Measurements from ENCODE around the gene NOA1.
"Not testable (repeated sequence)": the region's sequence is repeated elsewhere in the genome, so short reads cannot be mapped to it uniquely, and the experiment has no call there.

The NOA1 gene

DNA sequence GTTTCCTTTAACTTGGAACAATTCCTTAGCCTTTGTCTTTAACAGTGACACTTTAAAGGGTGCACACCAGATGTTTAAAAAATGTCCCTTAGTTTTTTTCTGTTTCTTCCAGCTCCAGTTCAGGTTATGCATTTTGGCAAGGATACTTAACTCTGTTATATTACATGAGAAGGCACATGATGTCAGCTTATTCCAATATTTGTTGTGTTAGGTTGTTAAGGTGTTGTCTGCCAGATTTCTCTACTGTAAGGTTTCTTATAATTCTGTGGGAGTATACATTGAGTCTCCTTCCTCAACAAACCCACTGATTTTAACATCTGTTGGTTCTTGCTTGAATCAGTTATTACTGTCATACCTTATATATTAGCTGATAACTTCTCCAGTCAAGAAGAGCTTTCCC lies 36.4 kb downstream of the NOA1 start:
- no peak overlapping the region for H3K23ac ChIP-seq (ENCODE audit: low read length in 2 of 2)
- H3K27me3 ChIP-seq (ENCODE audit: control insufficient read depth in 1 of 2, insufficient read depth in 1 of 2, low read length in 2 of 2) = no peaks in the 10 kb centered on the region
- no peak overlapping the region for H4K8ac ChIP-seq (ENCODE audit: low read length)
- no peak overlapping the region for H3K4me2 ChIP-seq (ENCODE audit: low read length, poor library complexity, severe bottlenecking)
- no peak for DNase-seq
- no peak overlapping the region for H3K4ac ChIP-seq (ENCODE audit: low read depth in 1 of 2, low read length in 2 of 2)
- peaks cover 2% of the 10 kb centered on the region for H3K79me1 ChIP-seq (replicated peaks; ENCODE audit: low read length, poor library complexity, severe bottlenecking)
- H3K9ac ChIP-seq (ENCODE audit: low read length) = no peak overlapping the region
- H3K36me3 ChIP-seq (ENCODE audit: control insufficient read depth in 1 of 2, insufficient read depth in 2 of 2, low read depth in 1 of 2, low read length in 2 of 2) = peaks cover 13 to 18% of the 10 kb centered on the region in 2 experiments
- no peak overlapping the region for H2BK12ac ChIP-seq (ENCODE audit: low read length in 2 of 2)
- H2BK15ac ChIP-seq (ENCODE audit: low read depth, poor library complexity, severe bottlenecking) = no peak overlapping the region
- no peak overlapping the region for H3K27ac ChIP-seq (ENCODE audit: low read length, poor library complexity, severe bottlenecking)
- no peak overlapping the region for H2BK5ac ChIP-seq (ENCODE audit: low read depth, low read length, poor library complexity, severe bottlenecking)
- H3K14ac ChIP-seq (ENCODE audit: low read length in 2 of 2) = no peak overlapping the region
- H2AFZ ChIP-seq (ENCODE audit: low read depth, low read length) = no peak overlapping the region
- H3K18ac ChIP-seq (ENCODE audit: low read depth in 1 of 2, low read length in 2 of 2) = no peak overlapping the region
- no peaks in the 10 kb centered on the region for H3K9me3 ChIP-seq (ENCODE audit: control insufficient read depth, low read length)
- H4K91ac ChIP-seq (ENCODE audit: low read length) = no peak overlapping the region
- peaks cover 7% of the 10 kb centered on the region for H3K4me1 ChIP-seq (ENCODE audit: control insufficient read depth, insufficient read depth, low read depth, low read length)
- H2AK5ac ChIP-seq (ENCODE audit: low read length, severe bottlenecking) = no peak overlapping the region
- H2BK120ac ChIP-seq (ENCODE audit: low read depth, low read length) = no peak overlapping the region
- no peak overlapping the region for H3K4me3 ChIP-seq (ENCODE audit: insufficient read depth in 1 of 2, low read depth in 1 of 2, low read length in 2 of 2)

DNA sequence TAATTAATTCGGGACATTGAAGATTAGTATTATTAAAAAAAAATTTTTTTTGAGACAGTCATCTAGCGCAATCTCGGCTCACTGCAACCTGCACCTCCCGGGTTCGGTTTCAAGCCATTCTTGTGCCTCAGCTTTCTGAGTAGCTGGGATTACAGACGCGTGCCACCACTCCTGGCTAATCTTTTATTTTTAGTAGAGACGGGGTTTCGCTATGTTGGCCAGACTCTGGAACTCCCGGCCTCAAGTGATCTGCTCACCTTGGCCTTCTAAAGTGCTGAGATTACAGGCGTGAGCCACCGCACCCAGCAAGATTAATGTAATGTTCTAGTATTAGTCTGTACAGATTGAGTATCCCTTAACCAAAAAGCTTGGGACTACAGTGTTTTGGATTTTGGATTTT lies 37.0 kb downstream of the NOA1 start:
- no peak overlapping the region for H2AFZ ChIP-seq (ENCODE audit: low read depth, low read length)
- 99% methylated on average over 12 of the region's 12 CpGs for WGBS

DNA sequence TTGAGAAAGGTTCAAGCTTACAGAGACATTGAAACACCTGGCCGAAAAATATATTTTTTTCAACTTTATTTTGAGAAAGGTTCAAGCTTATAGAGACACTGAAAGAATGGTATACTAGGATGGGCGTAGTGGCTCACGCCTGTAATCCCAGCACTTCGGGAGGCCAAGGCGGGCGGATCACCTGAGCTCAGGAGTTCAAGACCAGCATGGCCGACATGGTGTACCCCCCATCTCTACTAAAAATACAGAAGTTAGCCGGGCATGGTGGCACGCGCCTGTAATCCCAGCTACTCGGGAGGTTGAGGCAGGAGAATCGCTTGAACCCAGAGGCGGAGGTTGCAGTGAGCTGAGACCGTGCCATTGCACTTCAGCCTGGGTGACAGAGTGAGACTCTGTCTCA lies 37.6 kb downstream of the NOA1 start:
- 98% methylated on average over 12 of the region's 14 CpGs for WGBS
- H4K8ac ChIP-seq (ENCODE audit: low read length); H2BK120ac ChIP-seq (ENCODE audit: low read depth, low read length); H3K4me1 ChIP-seq (ENCODE audit: control insufficient read depth, insufficient read depth, low read depth, low read length); DNase-seq; H2BK15ac ChIP-seq (ENCODE audit: low read depth, poor library complexity, severe bottlenecking); H2AK5ac ChIP-seq (ENCODE audit: low read length, severe bottlenecking); H3K4ac ChIP-seq (ENCODE audit: low read depth in 1 of 2, low read length in 2 of 2); H3K79me1 ChIP-seq (replicated peaks; ENCODE audit: low read length, poor library complexity, severe bottlenecking); H3K27ac ChIP-seq (ENCODE audit: low read length, poor library complexity, severe bottlenecking); H4K91ac ChIP-seq (ENCODE audit: low read length); H3K23ac ChIP-seq (ENCODE audit: low read length in 2 of 2); H3K9ac ChIP-seq (ENCODE audit: low read length); H3K4me2 ChIP-seq (ENCODE audit: low read length, poor library complexity, severe bottlenecking); H2BK12ac ChIP-seq (ENCODE audit: low read length in 2 of 2); H2AFZ ChIP-seq (ENCODE audit: low read depth, low read length); H3K9me3 ChIP-seq (ENCODE audit: control insufficient read depth, low read length); H3K4me3 ChIP-seq (ENCODE audit: insufficient read depth in 1 of 2, low read depth in 1 of 2, low read length in 2 of 2); H2BK5ac ChIP-seq (ENCODE audit: low read depth, low read length, poor library complexity, severe bottlenecking); H3K18ac ChIP-seq (ENCODE audit: low read depth in 1 of 2, low read length in 2 of 2); H3K14ac ChIP-seq (ENCODE audit: low read length in 2 of 2); H3K27me3 ChIP-seq (ENCODE audit: control insufficient read depth in 1 of 2, insufficient read depth in 1 of 2, low read length in 2 of 2): not testable (repeated sequence)
- H3K36me3 ChIP-seq (ENCODE audit: control insufficient read depth in 1 of 2, insufficient read depth in 2 of 2, low read depth in 1 of 2, low read length in 2 of 2) = peaks cover 13 to 18% of the 10 kb centered on the region in 2 experiments

More for the DNA sequence above, 37.0 kb downstream of the NOA1 start:
- H3K4me2 ChIP-seq (ENCODE audit: low read length, poor library complexity, severe bottlenecking) = no peak overlapping the region
- H3K14ac ChIP-seq (ENCODE audit: low read length in 2 of 2) = no peak overlapping the region
- no peak overlapping the region for H2BK5ac ChIP-seq (ENCODE audit: low read depth, low read length, poor library complexity, severe bottlenecking)
- DNase-seq = no peak
- H2AK5ac ChIP-seq (ENCODE audit: low read length, severe bottlenecking) = no peak overlapping the region
- H2BK15ac ChIP-seq (ENCODE audit: low read depth, poor library complexity, severe bottlenecking) = no peak overlapping the region
- peaks cover 2% of the 10 kb centered on the region for H3K79me1 ChIP-seq (replicated peaks; ENCODE audit: low read length, poor library complexity, severe bottlenecking)
- H3K23ac ChIP-seq (ENCODE audit: low read length in 2 of 2) = no peak overlapping the region
- no peaks in the 10 kb centered on the region for H3K27me3 ChIP-seq (ENCODE audit: control insufficient read depth in 1 of 2, insufficient read depth in 1 of 2, low read length in 2 of 2)
- no peak overlapping the region for H4K8ac ChIP-seq (ENCODE audit: low read length)
- H3K27ac ChIP-seq (ENCODE audit: low read length, poor library complexity, severe bottlenecking) = no peak overlapping the region
- no peak overlapping the region for H3K18ac ChIP-seq (ENCODE audit: low read depth in 1 of 2, low read length in 2 of 2)
- no peak overlapping the region for H4K91ac ChIP-seq (ENCODE audit: low read length)
- H3K9me3 ChIP-seq (ENCODE audit: control insufficient read depth, low read length) = no peaks in the 10 kb centered on the region
- peaks cover 7% of the 10 kb centered on the region for H3K4me1 ChIP-seq (ENCODE audit: control insufficient read depth, insufficient read depth, low read depth, low read length)
- H3K9ac ChIP-seq (ENCODE audit: low read length) = no peak overlapping the region
- H2BK120ac ChIP-seq (ENCODE audit: low read depth, low read length) = no peak overlapping the region
- no peak overlapping the region for H2BK12ac ChIP-seq (ENCODE audit: low read length in 2 of 2)
- H3K4ac ChIP-seq (ENCODE audit: low read depth in 1 of 2, low read length in 2 of 2) = no peak overlapping the region
- H3K36me3 ChIP-seq (ENCODE audit: control insufficient read depth in 1 of 2, insufficient read depth in 2 of 2, low read depth in 1 of 2, low read length in 2 of 2) = peaks cover 13 to 18% of the 10 kb centered on the region in 2 experiments
- H3K4me3 ChIP-seq (ENCODE audit: insufficient read depth in 1 of 2, low read depth in 1 of 2, low read length in 2 of 2) = no peak overlapping the region

DNA sequence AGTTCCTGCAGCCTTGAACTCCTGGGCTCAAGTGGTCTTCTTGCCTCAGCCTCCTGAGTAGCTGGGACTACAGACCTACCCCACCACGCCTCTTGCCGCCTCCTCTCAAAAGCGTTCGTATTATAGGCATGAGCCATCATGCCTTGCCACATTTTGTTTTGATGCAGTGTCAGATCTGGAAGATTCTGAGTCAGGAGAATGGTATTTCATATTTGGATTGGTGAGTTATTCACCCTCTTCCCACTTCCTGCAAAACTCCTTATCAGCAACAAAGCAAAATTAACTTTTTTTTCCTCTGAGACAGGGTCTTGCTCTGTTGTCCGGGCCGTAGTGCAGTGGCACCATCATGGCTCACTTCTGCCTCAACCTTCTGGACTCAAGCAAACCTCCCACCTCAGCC lies 40.1 kb downstream of the NOA1 start:
- no peak overlapping the region for H2BK120ac ChIP-seq (ENCODE audit: low read depth, low read length)
- H3K36me3 ChIP-seq (ENCODE audit: control insufficient read depth in 1 of 2, insufficient read depth in 2 of 2, low read depth in 1 of 2, low read length in 2 of 2) = peaks cover 18 to 26% of the 10 kb centered on the region in 2 experiments
- H2BK12ac ChIP-seq (ENCODE audit: low read length in 2 of 2) = no peak overlapping the region
- no peak overlapping the region for H2BK5ac ChIP-seq (ENCODE audit: low read depth, low read length, poor library complexity, severe bottlenecking)
- H3K14ac ChIP-seq (ENCODE audit: low read length in 2 of 2) = no peak overlapping the region
- no peak overlapping the region for H3K4me3 ChIP-seq (ENCODE audit: insufficient read depth in 1 of 2, low read depth in 1 of 2, low read length in 2 of 2)
- H3K9me3 ChIP-seq (ENCODE audit: control insufficient read depth, low read length) = no peaks in the 10 kb centered on the region
- peaks cover 7% of the 10 kb centered on the region for H3K4me1 ChIP-seq (ENCODE audit: control insufficient read depth, insufficient read depth, low read depth, low read length)
- H4K91ac ChIP-seq (ENCODE audit: low read length) = no peak overlapping the region
- WGBS = 59% methylated on average over 2 of the region's 6 CpGs
- H3K18ac ChIP-seq (ENCODE audit: low read depth in 1 of 2, low read length in 2 of 2) = no peak overlapping the region
- no peak overlapping the region for H2AK5ac ChIP-seq (ENCODE audit: low read length, severe bottlenecking)
- no peak overlapping the region for H3K23ac ChIP-seq (ENCODE audit: low read length in 2 of 2)
- peaks cover 4% of the 10 kb centered on the region for H3K79me1 ChIP-seq (replicated peaks; ENCODE audit: low read length, poor library complexity, severe bottlenecking)
- H3K4me2 ChIP-seq (ENCODE audit: low read length, poor library complexity, severe bottlenecking) = no peak overlapping the region
- H3K27me3 ChIP-seq (ENCODE audit: control insufficient read depth in 1 of 2, insufficient read depth in 1 of 2, low read length in 2 of 2) = no peaks in the 10 kb centered on the region
- H3K27ac ChIP-seq (ENCODE audit: low read length, poor library complexity, severe bottlenecking) = peak overlapping the region; percentile 3
- no peak overlapping the region for H2BK15ac ChIP-seq (ENCODE audit: low read depth, poor library complexity, severe bottlenecking)
- no peak overlapping the region for H3K4ac ChIP-seq (ENCODE audit: low read depth in 1 of 2, low read length in 2 of 2)
- peak; percentile 57 for DNase-seq
- H4K8ac ChIP-seq (ENCODE audit: low read length) = no peak overlapping the region
- H3K9ac ChIP-seq (ENCODE audit: low read length) = no peak overlapping the region
- H2AFZ ChIP-seq (ENCODE audit: low read depth, low read length) = no peak overlapping the region

Data from mesenchymal stem cell (in vitro differentiated cells and primary cell).